Measurements from ENCODE around the gene TSPEAR. TPM values are rescaled to one million over a fixed set of nuclear protein-coding genes. Genes with fewer than 3 reads are reported as not detected.
A peak's percentile ranks its signal among the peaks of the same experiment; 100 is the strongest.

TSPEAR gene
- total and polyA plus RNA-seq, 11 donors = 0.01 to 2.6 (median 0.71) TPM; not detected in 2

GRCh38 chr21:44519346-44520325 is 191.7 kb downstream of the TSPEAR start:
- Histone ChIP-seq H3K9me3 (no peaks in the 10 kb centered on the region), H3K27me3 (peaks cover 0 to 10% (median 0%) of the 10 kb centered on the region in 9 donors), H3K27ac (no peak overlapping the region), H3K4me3 (no peak overlapping the region), H3K4me1 (no peaks in the 10 kb centered on the region), H3K36me3 (no peaks in the 10 kb centered on the region)
- intact Hi-C loops (cut with DNase I) = loop anchor here in 4 of 10 donors (10.0 kb wide), 3 partner anchors 215 to 275 kb away; no protein-coding TSS in a partner anchor
- TF ChIP-seq POLR2A (IDR thresholded peaks at IDR 0.05) (no peak), CTCF (IDR thresholded peaks at IDR 0.05) (no peak)
- DNase-seq (peak in 1 of 5 donors; percentile 28), ATAC-seq (no peak)
- 84 to 94% (median 89%) methylated on average over 23 to 28 of the region's 28 CpGs for WGBS, 4 donors

DNA sequence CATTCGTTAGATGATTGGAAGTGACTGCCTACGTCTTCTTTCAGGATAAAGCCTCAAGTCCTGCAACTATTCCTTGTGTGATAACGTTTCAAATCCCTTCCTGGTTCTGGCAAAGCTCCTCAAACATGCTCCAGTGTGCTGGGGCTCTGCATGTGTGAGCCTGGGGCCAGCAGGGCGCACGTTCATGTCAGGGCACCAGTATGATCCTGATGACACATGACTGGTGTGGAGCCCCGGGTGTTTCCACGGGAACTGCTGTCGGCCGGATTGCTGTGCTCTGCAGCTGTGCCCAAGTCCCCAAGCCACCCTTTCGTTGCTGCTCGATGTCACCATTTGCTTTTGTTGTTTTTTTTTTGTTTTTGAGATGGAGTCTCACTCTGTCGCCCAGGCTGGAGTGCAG is 192.7 kb downstream of the TSPEAR start:
- WGBS, 4 donors = 70 to 83% (median 73%) methylated on average over 12 of the region's 12 CpGs
- Histone ChIP-seq H3K4me3 (no peak overlapping the region), H3K27me3 (peaks cover 0 to 10% (median 0%) of the 10 kb centered on the region in 9 donors), H3K9me3 (no peaks in the 10 kb centered on the region), H3K36me3 (no peaks in the 10 kb centered on the region), H3K4me1 (no peaks in the 10 kb centered on the region), H3K27ac (no peak overlapping the region)
- DNase-seq (peak in 1 of 5 donors; percentile 53), ATAC-seq (no peak)
- TF ChIP-seq POLR2A (IDR thresholded peaks at IDR 0.05) (no peak), CTCF (IDR thresholded peaks at IDR 0.05) (no peak)
- intact Hi-C loops (cut with DNase I) = loop anchor here in 4 of 10 donors (10.0 kb wide), 3 partner anchors 216 to 276 kb away; no protein-coding TSS in a partner anchor

DNA sequence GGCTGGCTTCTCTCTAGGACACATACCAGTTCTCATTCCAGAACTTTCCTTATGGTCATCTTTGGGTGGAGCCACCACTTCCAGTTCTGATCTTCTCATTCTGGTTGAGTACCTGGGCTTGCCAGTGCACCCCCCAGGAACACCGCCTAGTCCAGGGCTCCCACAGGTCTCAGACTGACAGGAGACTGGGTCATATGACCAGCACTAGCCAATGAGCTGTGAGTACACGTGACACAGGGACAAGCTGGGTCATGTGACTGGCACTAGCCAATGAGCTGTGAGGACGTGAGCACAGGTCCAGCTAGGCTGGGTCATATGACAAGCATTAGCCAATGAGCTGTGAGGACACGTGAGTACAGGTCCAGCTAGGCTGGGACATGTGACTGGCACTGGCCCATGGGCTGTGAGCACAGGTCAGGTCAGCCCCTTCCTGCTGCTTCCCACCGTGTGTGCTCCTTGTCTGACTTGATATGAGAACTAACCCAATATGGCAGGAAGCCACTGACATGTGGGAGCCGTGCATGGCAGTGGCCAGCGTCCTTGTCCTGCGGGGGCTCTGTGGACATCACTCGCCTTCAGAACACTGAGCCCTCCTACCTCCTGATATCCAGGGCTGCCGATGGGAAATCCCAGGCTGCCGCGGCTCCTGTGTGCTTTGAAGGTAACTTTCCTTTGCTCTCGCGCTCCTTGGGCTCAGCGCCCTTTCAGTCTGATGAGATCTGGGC is 194.0 kb downstream of the TSPEAR start:
- H3K27me3 ChIP-seq = peaks cover 0 to 10% (median 0%) of the 10 kb centered on the region in 9 donors
- intact Hi-C loops (cut with DNase I) = loop anchor here in 4 of 10 donors (10.0 kb wide), 3 partner anchors 217 to 277 kb away; no protein-coding TSS in a partner anchor

More for the DNA sequence above, 194.0 kb downstream of the TSPEAR start:
- Histone ChIP-seq H3K36me3 (no peaks in the 10 kb centered on the region), H3K9me3 (no peaks in the 10 kb centered on the region), H3K27ac (no peak overlapping the region), H3K4me1 (no peaks in the 10 kb centered on the region), H3K4me3 (no peak overlapping the region)
- WGBS, 4 donors = 68 to 84% (median 79%) methylated on average over 14 to 15 of the region's 15 CpGs
- DNase-seq = peak in 2 of 5 donors; percentile 14 to 26
- TF ChIP-seq CTCF (IDR thresholded peaks at IDR 0.05) (no peak), POLR2A (IDR thresholded peaks at IDR 0.05) (no peak)
- no peak for ATAC-seq
